Esophagus squamous epithelium (tissue), 4 donors: ENCODE data around the gene PAM.

Source experiments
- POLR2A ChIP-seq, 4 donors: fragments of 450-650 bp; IDR thresholded peaks; one replicate each; pipeline ENCODE4 v1.6.1; 2017; ENCODE audit warnings: antibody characterized with exemption in 4 of 4, mild to moderate bottlenecking in 4 of 4, moderate library complexity in 3 of 4
- TF ChIP-seq, protein P1 (sequence below), 6 experiments: fragments of 450-650 bp in 4 of 6; fragments of 200-600 bp in 2 of 6; sonication (generic) in 2 of 6; IDR thresholded peaks; one replicate each; pipeline ENCODE4 v1.5.1; 2016 to 2019; ENCODE audit warnings: antibody characterized with exemption in 6 of 6, mild to moderate bottlenecking in 4 of 6, moderate library complexity in 4 of 6

DNA sequence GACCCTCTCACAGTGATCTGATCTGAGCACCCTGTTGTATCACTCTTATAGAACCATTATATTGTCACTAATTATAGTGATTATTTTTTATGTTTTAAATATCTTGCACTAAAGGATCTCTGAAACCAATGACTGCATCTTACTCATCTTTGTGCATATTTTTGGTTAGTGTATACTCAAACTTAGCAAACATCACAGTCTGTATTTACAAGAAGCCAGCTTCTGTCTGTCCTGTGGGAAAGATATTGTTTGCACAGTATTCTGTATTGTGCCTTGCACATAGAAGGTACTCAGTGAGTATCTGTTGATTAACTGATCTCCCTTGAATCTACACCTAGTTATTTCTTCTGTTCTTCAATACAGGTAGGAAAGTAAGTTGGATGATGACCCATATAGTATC lies 131.5 kb downstream of the PAM start:
- TF ChIP-seq, protein P1, sequence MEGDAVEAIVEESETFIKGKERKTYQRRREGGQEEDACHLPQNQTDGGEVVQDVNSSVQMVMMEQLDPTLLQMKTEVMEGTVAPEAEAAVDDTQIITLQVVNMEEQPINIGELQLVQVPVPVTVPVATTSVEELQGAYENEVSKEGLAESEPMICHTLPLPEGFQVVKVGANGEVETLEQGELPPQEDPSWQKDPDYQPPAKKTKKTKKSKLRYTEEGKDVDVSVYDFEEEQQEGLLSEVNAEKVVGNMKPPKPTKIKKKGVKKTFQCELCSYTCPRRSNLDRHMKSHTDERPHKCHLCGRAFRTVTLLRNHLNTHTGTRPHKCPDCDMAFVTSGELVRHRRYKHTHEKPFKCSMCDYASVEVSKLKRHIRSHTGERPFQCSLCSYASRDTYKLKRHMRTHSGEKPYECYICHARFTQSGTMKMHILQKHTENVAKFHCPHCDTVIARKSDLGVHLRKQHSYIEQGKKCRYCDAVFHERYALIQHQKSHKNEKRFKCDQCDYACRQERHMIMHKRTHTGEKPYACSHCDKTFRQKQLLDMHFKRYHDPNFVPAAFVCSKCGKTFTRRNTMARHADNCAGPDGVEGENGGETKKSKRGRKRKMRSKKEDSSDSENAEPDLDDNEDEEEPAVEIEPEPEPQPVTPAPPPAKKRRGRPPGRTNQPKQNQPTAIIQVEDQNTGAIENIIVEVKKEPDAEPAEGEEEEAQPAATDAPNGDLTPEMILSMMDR (IDR thresholded peaks at IDR 0.05): no peak
- no peak for TF ChIP-seq POLR2A (IDR thresholded peaks at IDR 0.05)
